Karpas-422 (cell line): ENCODE measurements around the gene ACY1. TPM values are rescaled to one million over a fixed set of nuclear protein-coding genes. Genes with fewer than 3 reads are reported as not detected.

Source experiments
- DNase-seq: peaks from one replicate; pipeline ENCODE4 v3.0.0-alpha.2; 2015
- H2AFZ ChIP-seq: fragments of 200-600 bp; sonication (generic); 2 replicates; pipeline ENCODE4 v1.6.1; 2014; ENCODE audit warnings: antibody characterized with exemption, low read length, mixed read lengths
- H3K27ac ChIP-seq: fragments of 200-600 bp; sonication (generic); 2 replicates; pipeline ENCODE4 v1.5.1; 2014; ENCODE audit warnings: mild to moderate bottlenecking, low read length, moderate library complexity
- H3K27me3 ChIP-seq: fragments of 200-600 bp; sonication (generic); 2 replicates; pipeline ENCODE4 v1.6.1; 2014; ENCODE audit warnings: low read length, mixed read lengths
- H3K36me3 ChIP-seq: fragments of 200-600 bp; sonication (generic); 2 replicates; pipeline ENCODE4 v1.6.1; 2014; ENCODE audit warnings: low read length, mixed read lengths; ENCODE audit not compliant: insufficient read depth
- H3K4me1 ChIP-seq: fragments of 200-600 bp; sonication (generic); 2 replicates; pipeline ENCODE4 v1.6.1; 2014; ENCODE audit warnings: mild to moderate bottlenecking, low read length, mixed read lengths
- H3K4me2 ChIP-seq: fragments of 200-600 bp; sonication (generic); 2 replicates; pipeline ENCODE4 v1.6.1; 2014; ENCODE audit warnings: low read length, low read depth, mild to moderate bottlenecking; ENCODE audit not compliant: poor library complexity, severe bottlenecking
- H3K4me3 ChIP-seq: fragments of 200-600 bp; sonication (generic); 2 replicates; pipeline ENCODE4 v1.5.1; 2014; ENCODE audit warnings: mild to moderate bottlenecking, antibody characterized with exemption, low read length, mixed read lengths
- H3K79me2 ChIP-seq: fragments of 200-600 bp; sonication (generic); 2 replicates; pipeline ENCODE4 v1.6.1; 2014; ENCODE audit warnings: mild to moderate bottlenecking, low read length, mixed read lengths
- H3K9ac ChIP-seq: fragments of 200-600 bp; sonication (generic); 2 replicates; pipeline ENCODE4 v1.6.0; 2014; ENCODE audit warnings: low read length
- H3K9me2 ChIP-seq: fragments of 200-600 bp; sonication (generic), shearing (Covaris generic); replicated peaks from 2 replicates; pipeline ENCODE4 v1.6.0; 2014; ENCODE audit warnings: mild to moderate bottlenecking, low read length, moderate library complexity; ENCODE audit not compliant: insufficient read depth
- H3K9me3 ChIP-seq: fragments of 300-700, 200-600 bp; sonication (generic); 2 replicates; pipeline ENCODE4 v1.6.1; 2014; ENCODE audit warnings: low read length, mixed read lengths
- H4K20me1 ChIP-seq: fragments of 200-600 bp; sonication (generic); 2 replicates; pipeline ENCODE4 v1.6.1; 2014; ENCODE audit warnings: mild to moderate bottlenecking, antibody characterized with exemption, low read length, low read depth; ENCODE audit not compliant: insufficient read depth
- total RNA-seq: library from RNA; depleted of rRNA; stranded (reverse); fragments of >200 nt; shearing (Covaris generic); gene quantifications from 2 replicates; pipeline ENCODE4 v1.2.3, GENCODE V29; 2014; ENCODE audit warnings: low replicate concordance

ACY1 gene
- total RNA-seq, 1 experiment from 2014 or later: 71.0 TPM

DNA sequence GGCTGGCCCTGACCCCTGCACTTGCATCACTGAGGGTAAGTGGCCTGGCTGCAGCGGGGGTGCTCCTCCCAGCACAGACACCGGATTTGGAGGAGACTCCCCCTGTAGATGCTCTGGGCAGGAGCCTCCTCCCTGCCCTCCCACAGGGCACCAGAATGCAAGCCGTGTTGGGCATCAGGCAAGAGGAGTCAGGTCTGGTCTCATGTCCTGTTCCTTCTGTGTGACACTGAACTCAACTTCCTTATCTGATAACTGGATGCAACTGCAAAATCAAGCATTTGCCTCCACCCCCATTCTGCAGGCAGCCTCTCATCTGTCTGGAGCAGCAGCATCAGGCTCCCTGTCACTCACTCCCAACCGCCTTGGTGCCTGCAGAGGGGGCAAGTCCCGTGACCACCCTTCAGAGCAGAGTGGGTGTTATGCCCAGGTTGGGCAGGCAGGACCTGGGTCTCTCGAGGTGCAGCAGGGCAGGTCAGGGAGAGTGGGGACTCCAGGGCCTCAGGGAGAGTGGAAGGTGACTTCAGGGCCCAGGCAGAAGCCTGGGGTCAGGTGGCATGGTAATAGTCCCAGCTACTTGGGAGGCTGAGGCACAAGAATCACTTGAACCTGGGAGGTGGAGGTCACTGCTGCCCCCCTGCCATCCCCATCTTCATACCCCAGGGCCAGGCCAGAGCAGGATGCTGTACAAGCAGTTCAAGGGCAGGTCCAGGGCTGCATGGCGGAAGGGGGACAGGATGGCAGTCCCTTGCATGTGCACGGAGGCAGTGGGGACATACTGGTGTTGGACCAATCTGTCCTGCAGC lies 22.9 kb downstream of the ACY1 start:
- Histone ChIP-seq H3K36me3 (no peaks in the 10 kb centered on the region), H3K79me2 (no peaks in the 10 kb centered on the region), H3K27ac (no peak overlapping the region), H3K9ac (no peak overlapping the region), H3K4me3 (no peak overlapping the region), H4K20me1 (peaks cover 5% of the 10 kb centered on the region; the same call in 1 of the 2 replicates), H3K4me2 (no peak overlapping the region), H3K9me3 (no peaks in the 10 kb centered on the region), H2AFZ (no peak overlapping the region), H3K27me3 (no peaks in the 10 kb centered on the region), H3K9me2 (no peaks in the 10 kb centered on the region), H3K4me1 (peaks cover 20% of the 10 kb centered on the region)
- DNase-seq: no peak

DNA sequence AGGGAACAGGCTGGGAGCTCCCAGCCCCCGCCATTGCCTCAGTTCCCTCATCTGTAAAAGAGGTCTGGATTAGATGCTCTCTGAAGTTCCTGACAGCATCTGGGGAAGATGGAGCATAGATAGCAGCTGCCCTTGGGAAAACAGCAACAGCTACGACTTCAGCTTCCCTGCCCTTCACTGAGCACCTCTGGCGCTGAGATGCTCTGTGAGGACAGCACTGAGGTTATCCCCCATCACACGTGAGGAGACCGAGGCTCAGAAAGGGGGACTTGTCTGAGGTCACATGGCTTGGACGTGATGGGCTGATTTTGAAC lies 23.4 kb downstream of the ACY1 start:
- H3K9me3 ChIP-seq: no peaks in the 10 kb centered on the region
- H3K27me3 ChIP-seq: no peaks in the 10 kb centered on the region
- DNase-seq: no peak
- peaks cover 5% of the 10 kb centered on the region; the same call in 1 of the 2 replicates for H4K20me1 ChIP-seq
- H3K79me2 ChIP-seq: no peaks in the 10 kb centered on the region
- no peak overlapping the region for H3K4me3 ChIP-seq
- peaks cover 14% of the 10 kb centered on the region for H3K4me1 ChIP-seq
- no peak overlapping the region for H3K27ac ChIP-seq
- no peaks in the 10 kb centered on the region for H3K36me3 ChIP-seq
- H3K4me2 ChIP-seq: no peak overlapping the region
- no peaks in the 10 kb centered on the region for H3K9me2 ChIP-seq
- no peak overlapping the region for H3K9ac ChIP-seq
- H2AFZ ChIP-seq: no peak overlapping the region

DNA sequence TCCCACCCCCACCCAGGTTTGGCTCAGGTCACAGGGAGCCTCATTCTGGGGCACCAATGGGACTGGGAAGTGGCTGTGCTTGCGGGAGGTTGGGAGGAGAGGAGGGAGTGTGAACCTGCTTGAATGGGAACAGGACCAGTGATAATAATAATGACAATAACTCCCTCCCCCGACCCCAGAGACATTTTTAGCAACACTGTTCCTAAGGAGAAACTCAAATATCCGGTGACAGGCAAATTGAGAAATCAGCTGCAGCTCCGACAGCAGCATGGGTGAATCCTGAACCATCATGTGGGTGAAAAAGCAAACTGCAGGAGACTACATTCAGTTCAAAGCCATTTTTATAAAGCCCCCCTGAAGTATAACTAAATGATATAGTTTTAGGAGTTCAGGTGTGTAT lies 24.0 kb downstream of the ACY1 start:
- Histone ChIP-seq H2AFZ (no peak overlapping the region), H3K4me1 (peaks cover 11% of the 10 kb centered on the region)

GRCh38 chr3:52010431-52010830 lies 27.1 kb downstream of the ACY1 start:
- Histone ChIP-seq H3K36me3 (no peaks in the 10 kb centered on the region), H3K4me1 (peaks cover 17% of the 10 kb centered on the region), H3K27me3 (no peaks in the 10 kb centered on the region), H3K4me3 (no peak overlapping the region), H3K79me2 (no peaks in the 10 kb centered on the region), H2AFZ (no peak overlapping the region), H3K4me2 (no peak overlapping the region), H3K27ac (no peak overlapping the region), H4K20me1 (no peaks in the 10 kb centered on the region), H3K9ac (no peak overlapping the region), H3K9me2 (no peaks in the 10 kb centered on the region), H3K9me3 (no peaks in the 10 kb centered on the region)
- no peak for DNase-seq

More for the DNA sequence above, 24.0 kb downstream of the ACY1 start:
- Histone ChIP-seq H3K9ac (no peak overlapping the region), H3K79me2 (no peaks in the 10 kb centered on the region), H3K4me3 (no peak overlapping the region), H3K27ac (no peak overlapping the region), H3K36me3 (no peaks in the 10 kb centered on the region), H4K20me1 (peaks cover 3% of the 10 kb centered on the region; the same call in 1 of the 2 replicates), H3K4me2 (no peak overlapping the region), H3K27me3 (no peaks in the 10 kb centered on the region), H3K9me3 (no peaks in the 10 kb centered on the region), H3K9me2 (no peaks in the 10 kb centered on the region)
- DNase-seq: no peak

DNA sequence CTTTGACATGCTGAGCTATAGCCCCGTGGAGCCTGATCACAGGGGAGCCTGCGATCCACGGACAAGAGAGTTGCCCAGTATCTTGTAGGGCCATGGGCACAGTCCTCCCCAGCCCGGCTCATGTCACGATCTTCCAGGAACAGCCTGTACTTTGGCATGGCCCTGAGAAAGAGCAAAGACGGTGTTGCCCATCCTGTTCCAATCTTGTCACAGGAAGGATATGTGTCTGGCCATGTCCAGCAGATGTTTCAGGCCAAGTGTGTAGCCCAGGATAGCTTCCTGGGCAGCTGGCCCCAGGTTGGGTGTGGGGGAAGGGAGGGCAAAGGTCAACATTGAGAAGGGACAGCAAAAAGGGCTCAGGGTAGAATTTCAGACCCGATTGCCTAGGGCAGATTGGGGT lies 29.4 kb downstream of the ACY1 start:
- H3K4me1 ChIP-seq: peaks cover 20% of the 10 kb centered on the region
- no peak overlapping the region for H3K9ac ChIP-seq
- no peaks in the 10 kb centered on the region for H3K27me3 ChIP-seq
- no peak overlapping the region for H3K4me3 ChIP-seq
- no peaks in the 10 kb centered on the region for H3K79me2 ChIP-seq
- H2AFZ ChIP-seq: no peak overlapping the region
- H3K9me2 ChIP-seq: no peaks in the 10 kb centered on the region
- H4K20me1 ChIP-seq: no peaks in the 10 kb centered on the region
- no peak for DNase-seq
- H3K4me2 ChIP-seq: no peak overlapping the region
- H3K36me3 ChIP-seq: no peaks in the 10 kb centered on the region
- H3K27ac ChIP-seq: no peak overlapping the region
- H3K9me3 ChIP-seq: no peaks in the 10 kb centered on the region

DNA sequence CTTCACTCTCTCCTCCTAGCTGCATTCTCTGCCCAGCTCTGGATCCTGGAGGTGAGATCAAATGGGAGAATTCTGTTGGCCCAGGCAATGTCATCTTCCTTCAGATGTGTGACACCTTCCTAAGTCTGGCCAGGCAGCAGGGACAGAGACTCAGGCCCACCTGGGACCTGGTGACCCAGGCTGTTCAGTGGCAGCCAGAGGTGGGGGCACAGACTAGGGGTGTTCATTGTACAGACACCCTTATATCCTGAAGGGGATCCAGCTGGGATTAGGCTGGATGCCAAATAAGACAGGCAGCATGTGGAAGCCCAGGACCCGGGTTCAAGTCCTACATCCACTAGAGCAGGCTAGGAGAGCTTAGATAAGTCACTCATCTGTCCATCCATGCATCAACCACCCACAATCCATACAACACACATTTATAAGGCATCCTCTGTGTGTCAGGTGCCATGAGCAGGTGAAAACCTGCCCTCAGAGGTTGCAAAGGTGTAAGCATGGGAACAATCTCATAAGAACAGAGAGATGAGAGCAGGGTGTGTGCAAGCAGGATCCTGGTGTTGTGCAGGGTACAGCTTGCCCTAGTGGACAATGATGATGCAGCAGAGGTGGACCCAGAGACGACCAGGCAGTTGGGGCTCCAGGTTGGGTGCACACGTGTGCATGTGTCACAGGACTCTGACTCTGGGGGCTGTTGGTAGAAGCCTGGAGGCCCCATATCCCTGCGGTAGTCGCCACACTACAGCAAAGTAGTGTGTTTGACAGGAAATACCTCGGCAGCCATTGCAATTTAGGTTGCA lies 30.7 kb downstream of the ACY1 start:
- Histone ChIP-seq H3K4me3 (no peak overlapping the region), H2AFZ (no peak overlapping the region), H3K9ac (no peak overlapping the region), H4K20me1 (no peaks in the 10 kb centered on the region), H3K4me2 (no peak overlapping the region), H3K4me1 (peaks cover 20% of the 10 kb centered on the region), H3K9me2 (no peaks in the 10 kb centered on the region), H3K36me3 (no peaks in the 10 kb centered on the region), H3K27me3 (no peaks in the 10 kb centered on the region), H3K27ac (no peak overlapping the region), H3K79me2 (no peaks in the 10 kb centered on the region), H3K9me3 (no peaks in the 10 kb centered on the region)
- DNase-seq: no peak

DNA sequence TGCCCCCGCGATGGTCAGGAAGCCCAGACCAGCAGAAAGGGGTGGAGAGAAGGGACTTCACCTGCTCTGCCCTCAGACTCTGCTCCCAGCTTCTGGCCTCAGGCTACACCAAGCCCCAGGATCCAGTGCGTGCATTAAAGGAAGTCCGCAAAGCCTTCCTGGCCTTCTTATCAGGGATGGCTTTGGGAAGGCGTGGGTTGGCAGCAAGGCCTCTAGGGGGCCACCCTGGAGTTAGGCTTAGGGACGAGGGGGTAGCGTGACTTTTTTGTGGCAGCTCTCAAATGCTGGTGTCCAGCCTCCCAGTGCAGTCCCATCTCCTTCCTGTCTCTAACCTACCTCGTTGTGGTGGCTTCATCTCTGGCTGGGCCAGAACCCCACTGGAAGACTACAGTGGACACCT lies 31.3 kb downstream of the ACY1 start:
- no peak for DNase-seq
- no peak overlapping the region for H3K9ac ChIP-seq
- no peaks in the 10 kb centered on the region for H3K9me3 ChIP-seq
- H3K27ac ChIP-seq: no peak overlapping the region
- no peak overlapping the region for H3K4me3 ChIP-seq
- H4K20me1 ChIP-seq: no peaks in the 10 kb centered on the region
- H3K79me2 ChIP-seq: no peaks in the 10 kb centered on the region
- H3K36me3 ChIP-seq: no peaks in the 10 kb centered on the region
- H2AFZ ChIP-seq: no peak overlapping the region
- H3K4me1 ChIP-seq: peaks cover 20% of the 10 kb centered on the region
- H3K9me2 ChIP-seq: no peaks in the 10 kb centered on the region
- no peaks in the 10 kb centered on the region for H3K27me3 ChIP-seq
- no peak overlapping the region for H3K4me2 ChIP-seq

DNA sequence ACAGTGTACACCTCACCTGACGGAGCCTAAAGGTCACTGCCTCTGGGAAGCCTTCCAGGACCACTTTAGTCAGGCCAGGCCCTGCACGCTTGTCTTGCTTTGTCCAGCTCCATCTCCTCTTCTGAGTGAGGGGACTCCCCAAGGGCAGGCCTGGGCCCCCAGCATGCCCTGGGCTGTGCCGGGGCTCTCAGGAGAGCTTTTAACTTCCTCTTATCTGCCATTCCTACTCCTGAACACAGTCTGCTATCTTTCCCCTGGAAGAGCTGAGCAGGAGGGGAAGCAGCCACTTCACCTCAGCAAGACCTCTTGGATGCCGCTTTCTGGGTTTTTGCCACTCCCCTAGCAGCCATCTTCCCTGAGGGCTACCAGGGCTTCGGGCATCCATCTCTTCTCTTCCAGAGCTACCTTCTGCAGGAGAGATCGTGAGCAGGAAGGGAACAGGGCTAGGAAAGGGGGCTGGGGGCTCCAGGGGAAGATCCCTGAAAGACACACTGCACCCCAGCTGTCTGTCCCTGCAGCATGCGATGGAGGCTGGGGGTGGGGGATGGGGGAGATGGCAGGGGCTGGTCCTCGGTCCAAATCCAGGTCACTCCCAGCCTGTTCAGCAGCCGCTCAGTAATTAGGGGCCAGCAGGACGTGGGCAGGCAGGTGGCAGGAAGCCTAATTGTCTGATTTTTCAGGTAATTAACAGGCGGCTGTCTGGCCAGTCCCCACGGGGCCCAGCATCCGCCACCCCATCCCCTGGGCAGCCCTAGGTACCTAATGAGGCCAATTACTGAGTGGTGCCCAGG lies 32.3 kb downstream of the ACY1 start:
- H3K4me2 ChIP-seq: peak overlapping the region; percentile 41
- DNase-seq: no peak
- H3K4me3 ChIP-seq: no peak overlapping the region; the same call in 1 of the 2 replicates
- H3K9me3 ChIP-seq: no peaks in the 10 kb centered on the region
- H2AFZ ChIP-seq: peak overlapping the region; percentile 62; the same call in 1 of the 2 replicates
- peaks cover 20% of the 10 kb centered on the region for H3K4me1 ChIP-seq
- H3K9me2 ChIP-seq: no peaks in the 10 kb centered on the region
- no peaks in the 10 kb centered on the region for H3K36me3 ChIP-seq
- H3K79me2 ChIP-seq: no peaks in the 10 kb centered on the region
- H3K27ac ChIP-seq: no peak overlapping the region
- H3K9ac ChIP-seq: peak overlapping the region; percentile 47
- H4K20me1 ChIP-seq: no peaks in the 10 kb centered on the region
- no peaks in the 10 kb centered on the region for H3K27me3 ChIP-seq
